Peyer's patch (tissue), 4 donors: Measurements from ENCODE around the gene ZNF276. TPM values are rescaled to one million over a fixed set of nuclear protein-coding genes. Genes with fewer than 3 reads are reported as not detected.

Experiments
- DNase-seq, 3 donors: peaks; one replicate each; pipeline ENCODE4 v3.0.0-alpha.2; 2017 to 2019
- H3K27ac ChIP-seq, 4 donors: fragments of 200-600 bp; sonication (generic); one replicate each; pipeline ENCODE4 v1.5.1; 2016 to 2019
- H3K27me3 ChIP-seq, 2 donors: fragments of 200-600 bp; sonication (generic); one replicate each; pipeline ENCODE4 v1.5.1; 2019
- H3K36me3 ChIP-seq, 3 donors: fragments of 200-600 bp; sonication (generic); one replicate each; pipeline ENCODE4 v1.5.1; 2016 to 2019
- H3K4me1 ChIP-seq, 4 donors: fragments of 200-600 bp; sonication (generic); one replicate each; pipeline ENCODE4 v1.5.1; 2016 to 2019
- H3K4me3 ChIP-seq, 4 donors: fragments of 200-600 bp; sonication (generic); 1 replicate in 3 of 4; 2 replicates in 1 of 4; pipeline ENCODE4 v1.5.1; 2016 to 2019; ENCODE audit warnings: mild to moderate bottlenecking in 1 of 4
- H3K9me3 ChIP-seq, 4 donors: fragments of 200-600 bp; sonication (generic); one replicate each; pipeline ENCODE4 v1.5.1; 2016 to 2019; ENCODE audit warnings: mild to moderate bottlenecking in 1 of 4
- CTCF ChIP-seq, 6 experiments: fragments of 450-650 bp in 4 of 6; fragments of 200-600 bp in 2 of 6; sonication (generic) in 1 of 6; IDR thresholded peaks; one replicate each; pipeline ENCODE4 v1.5.1; 2017 to 2019; ENCODE audit warnings: antibody characterized with exemption in 6 of 6, mild to moderate bottlenecking in 3 of 6, moderate library complexity in 1 of 6
- POLR2A ChIP-seq, 2 donors: fragments of 450-650 bp; IDR thresholded peaks; one replicate each; pipeline ENCODE4 v1.5.1; 2017; ENCODE audit warnings: antibody characterized with exemption in 2 of 2, mild to moderate bottlenecking in 2 of 2, moderate library complexity in 2 of 2
- total RNA-seq, 4 donors: library from RNA; depleted of rRNA; stranded (reverse); fragments of >200 nt; gene quantifications; one replicate each; pipeline ENCODE4 v1.1.0, GENCODE V29; 2016

ZNF276 gene
- total RNA-seq, 4 donors from 2014 or later, result 59.0 to 270 (median 125) TPM

- DNase-seq, result no peak
- no peak overlapping the region for H3K4me3 ChIP-seq
- peaks cover 0 to 78% (median 0%) of the 10 kb centered on the region in 3 donors for H3K36me3 ChIP-seq
- H3K9me3 ChIP-seq, result no peaks in the 10 kb centered on the region
- H3K27ac ChIP-seq, result no peak overlapping the region
- peaks cover 0 to 4% (median 0%) of the 10 kb centered on the region in 4 donors for H3K4me1 ChIP-seq
- no peak for TF ChIP-seq CTCF (IDR thresholded peaks at IDR 0.05)
- no peak for TF ChIP-seq POLR2A (IDR thresholded peaks at IDR 0.05)
- H3K27me3 ChIP-seq, result no peaks in the 10 kb centered on the region
These were observed 16.7 kb downstream of the ZNF276 start for GRCh38 chr16:89738072-89738377.

GRCh38 chr16:89738538-89739317 is 17.4 kb downstream of the ZNF276 start:
- H3K4me3 ChIP-seq, result no peak overlapping the region
- TF ChIP-seq CTCF (IDR thresholded peaks at IDR 0.05), result no peak
- TF ChIP-seq POLR2A (IDR thresholded peaks at IDR 0.05), result no peak

GRCh38 chr16:89739383-89739782 is 18.0 kb downstream of the ZNF276 start:
- no peaks in the 10 kb centered on the region for H3K9me3 ChIP-seq
- H3K27me3 ChIP-seq, result no peaks in the 10 kb centered on the region
- peaks cover 0 to 69% (median 0%) of the 10 kb centered on the region in 3 donors for H3K36me3 ChIP-seq
- H3K4me3 ChIP-seq, result no peak overlapping the region
- no peak for DNase-seq
- H3K4me1 ChIP-seq, result peaks cover 0 to 4% (median 0%) of the 10 kb centered on the region in 4 donors
- TF ChIP-seq POLR2A (IDR thresholded peaks at IDR 0.05) (no peak), CTCF (IDR thresholded peaks at IDR 0.05) (no peak)
- no peak overlapping the region for H3K27ac ChIP-seq

More at GRCh38 chr16:89738538-89739317, 17.4 kb downstream of the ZNF276 start:
- H3K4me1 ChIP-seq, result peaks cover 0 to 4% (median 0%) of the 10 kb centered on the region in 4 donors
- no peak for DNase-seq
- no peaks in the 10 kb centered on the region for H3K9me3 ChIP-seq
- no peak overlapping the region for H3K27ac ChIP-seq
- no peaks in the 10 kb centered on the region for H3K27me3 ChIP-seq
- H3K36me3 ChIP-seq, result peaks cover 0 to 71% (median 0%) of the 10 kb centered on the region in 3 donors

GRCh38 chr16:89741342-89742014 is 20.1 kb downstream of the ZNF276 start:
- peaks cover 0 to 4% (median 0%) of the 10 kb centered on the region in 4 donors for H3K4me1 ChIP-seq
- no peak overlapping the region for H3K4me3 ChIP-seq
- no peak for TF ChIP-seq CTCF (IDR thresholded peaks at IDR 0.05)
- no peak for TF ChIP-seq POLR2A (IDR thresholded peaks at IDR 0.05)
- H3K27ac ChIP-seq, result no peak overlapping the region
- H3K36me3 ChIP-seq, result peaks cover 0 to 56% (median 0%) of the 10 kb centered on the region in 3 donors
- DNase-seq, result no peak
- no peaks in the 10 kb centered on the region for H3K27me3 ChIP-seq
- no peaks in the 10 kb centered on the region for H3K9me3 ChIP-seq

- DNase-seq, result no peak
- H3K27me3 ChIP-seq, result no peaks in the 10 kb centered on the region
- TF ChIP-seq POLR2A (IDR thresholded peaks at IDR 0.05), result no peak
- TF ChIP-seq CTCF (IDR thresholded peaks at IDR 0.05), result no peak
- no peak overlapping the region for H3K4me3 ChIP-seq
- no peaks in the 10 kb centered on the region for H3K9me3 ChIP-seq
- H3K36me3 ChIP-seq, result peaks cover 0 to 50% (median 0%) of the 10 kb centered on the region in 3 donors
- H3K4me1 ChIP-seq, result no peaks in the 10 kb centered on the region
- H3K27ac ChIP-seq, result no peak overlapping the region
These were observed 21.6 kb downstream of the ZNF276 start for GRCh38 chr16:89742948-89743347.
